HG03135 (cell line): ENCODE results near the gene LEMD2.

ENCODE experiments used
- ATAC-seq: cut with Tn5 transposase; IDR thresholded peaks from one replicate; pipeline ENCODE4 v1.9.1; 2021; ENCODE audit warnings: mild to moderate bottlenecking, moderate library complexity; ENCODE audit not compliant: unreplicated experiment

The LEMD2 gene

DNA sequence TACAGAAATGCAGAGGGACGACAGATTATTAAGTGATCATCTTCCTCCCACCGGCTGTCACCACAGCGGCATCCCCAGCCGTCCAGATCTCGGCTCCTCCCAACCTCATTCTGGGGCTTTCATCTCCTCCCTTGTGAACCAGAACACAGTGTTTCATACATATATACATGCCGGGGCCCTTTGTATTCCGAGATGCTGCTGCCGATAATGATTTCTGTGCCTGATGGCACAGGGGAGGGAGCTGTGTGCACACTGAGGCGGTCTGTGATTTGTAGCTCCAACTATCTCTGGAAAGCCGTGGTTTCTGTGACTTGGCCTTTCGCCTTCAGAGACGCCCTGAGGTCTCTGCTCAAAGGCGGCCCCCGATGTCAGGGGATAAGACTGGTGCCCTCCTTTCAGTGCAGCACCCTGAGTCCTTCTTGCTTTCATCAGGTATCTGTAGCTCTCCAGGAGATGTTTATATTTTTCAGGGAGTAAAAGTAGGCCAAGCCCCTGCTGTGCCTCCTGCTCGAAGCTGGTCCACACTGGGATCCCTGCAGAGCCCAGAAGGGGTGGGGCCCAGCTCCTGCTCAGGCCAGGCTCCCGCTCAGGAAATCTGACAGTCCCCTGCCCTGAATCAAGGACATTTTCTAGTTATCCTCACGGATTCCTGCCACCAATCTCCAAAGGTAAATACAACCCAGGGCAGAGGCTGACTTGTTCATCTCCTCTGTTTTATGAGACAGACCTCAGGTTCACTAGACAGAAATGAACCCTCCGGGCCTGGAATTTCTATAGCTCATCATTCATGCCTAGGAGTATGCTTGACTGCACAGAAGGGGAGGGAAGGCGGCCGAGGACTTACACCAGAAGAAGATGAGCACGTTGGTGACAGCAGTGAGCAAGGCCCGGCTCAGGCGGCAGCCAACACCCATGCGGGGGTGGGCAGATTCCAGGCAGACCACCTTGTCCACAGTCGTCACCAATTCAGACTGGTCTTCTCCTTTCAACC lies 11.2 kb downstream of the LEMD2 start:
- ATAC-seq = no peak

DNA sequence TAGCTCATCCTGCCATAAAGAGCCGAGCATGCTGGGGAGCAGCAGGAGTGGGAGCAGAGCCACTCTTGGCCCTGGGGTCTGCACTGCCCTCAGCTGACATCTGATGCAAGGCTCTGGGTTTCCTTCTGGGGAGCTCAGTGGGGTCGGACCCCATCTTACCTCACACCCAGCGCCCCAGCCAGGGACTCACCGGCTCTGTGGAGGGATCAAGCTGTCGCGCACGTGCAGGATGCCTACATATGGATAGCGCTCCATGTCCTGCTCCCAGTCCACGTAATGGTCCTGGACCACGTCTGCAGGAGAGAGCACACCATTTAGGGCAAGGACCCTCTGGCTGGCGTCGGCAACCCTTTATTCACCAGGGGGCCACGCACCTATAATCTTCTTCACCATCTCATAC lies 12.2 kb downstream of the LEMD2 start:
- no peak for ATAC-seq

DNA sequence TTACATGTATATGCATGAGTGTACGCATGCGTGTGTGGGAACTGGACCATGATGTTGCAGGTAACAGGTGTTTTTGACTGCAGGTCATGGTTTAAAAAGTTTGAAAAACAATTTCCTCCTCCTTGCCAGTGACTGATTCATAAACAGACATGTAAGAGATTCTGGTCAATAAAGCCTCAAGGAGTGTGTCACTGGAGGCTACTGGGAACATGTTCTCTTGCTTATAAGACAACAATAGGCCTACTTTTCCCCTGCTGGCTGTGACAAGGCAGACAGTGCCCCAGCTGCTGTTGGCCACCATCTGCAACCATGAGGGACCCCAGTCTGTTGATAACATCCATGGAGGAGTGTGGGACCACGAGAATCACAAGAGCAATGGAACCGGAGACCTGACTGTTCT lies 12.7 kb downstream of the LEMD2 start:
- ATAC-seq = no peak

DNA sequence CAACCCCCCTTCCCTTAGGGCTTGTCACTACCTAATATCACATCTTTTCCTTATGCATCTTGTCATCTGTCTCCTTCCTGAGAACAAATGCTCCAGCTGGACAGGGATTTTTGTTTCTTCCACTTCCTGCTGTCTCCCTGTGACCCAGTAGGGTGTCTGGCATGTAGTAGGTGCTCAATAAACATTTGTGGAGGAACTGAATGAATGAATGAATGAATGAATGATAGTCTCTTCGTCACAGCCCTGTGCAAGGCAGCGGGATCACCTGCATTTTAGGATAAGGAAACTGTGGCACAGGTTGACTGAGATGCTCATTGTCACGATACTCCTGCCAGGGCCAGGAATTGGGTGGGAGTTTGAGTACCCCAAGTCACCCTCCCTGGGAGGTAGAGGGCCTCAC lies 14.2 kb downstream of the LEMD2 start:
- ATAC-seq = no peak

DNA sequence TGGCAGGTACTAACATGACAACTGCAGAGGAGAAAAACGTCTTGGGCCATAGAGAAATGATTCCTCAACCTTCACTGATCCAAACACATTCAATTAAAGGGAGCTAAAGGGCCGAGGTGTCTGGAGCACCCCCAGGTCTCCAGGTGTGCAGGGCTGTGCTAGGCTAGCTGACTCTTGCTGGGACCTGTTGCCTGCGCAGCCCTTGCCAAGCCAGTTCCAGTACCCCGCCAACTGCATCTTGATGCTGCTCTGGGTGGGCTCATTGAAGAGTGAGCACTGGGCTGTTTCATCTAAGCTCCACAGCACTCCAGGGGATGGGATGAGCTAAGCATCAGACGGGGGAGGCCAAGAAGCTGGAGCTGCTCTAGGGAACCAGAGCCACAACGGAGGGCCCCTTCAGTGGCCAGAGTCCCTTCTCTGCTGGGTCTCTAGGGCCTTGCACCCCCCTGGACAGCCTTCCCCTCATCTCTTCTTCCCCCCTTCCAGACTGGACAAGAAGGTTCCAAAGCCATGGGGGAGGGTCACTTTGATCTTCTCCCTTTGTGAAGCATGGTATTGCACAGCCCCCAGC lies 15.9 kb downstream of the LEMD2 start:
- ATAC-seq = no peak

DNA sequence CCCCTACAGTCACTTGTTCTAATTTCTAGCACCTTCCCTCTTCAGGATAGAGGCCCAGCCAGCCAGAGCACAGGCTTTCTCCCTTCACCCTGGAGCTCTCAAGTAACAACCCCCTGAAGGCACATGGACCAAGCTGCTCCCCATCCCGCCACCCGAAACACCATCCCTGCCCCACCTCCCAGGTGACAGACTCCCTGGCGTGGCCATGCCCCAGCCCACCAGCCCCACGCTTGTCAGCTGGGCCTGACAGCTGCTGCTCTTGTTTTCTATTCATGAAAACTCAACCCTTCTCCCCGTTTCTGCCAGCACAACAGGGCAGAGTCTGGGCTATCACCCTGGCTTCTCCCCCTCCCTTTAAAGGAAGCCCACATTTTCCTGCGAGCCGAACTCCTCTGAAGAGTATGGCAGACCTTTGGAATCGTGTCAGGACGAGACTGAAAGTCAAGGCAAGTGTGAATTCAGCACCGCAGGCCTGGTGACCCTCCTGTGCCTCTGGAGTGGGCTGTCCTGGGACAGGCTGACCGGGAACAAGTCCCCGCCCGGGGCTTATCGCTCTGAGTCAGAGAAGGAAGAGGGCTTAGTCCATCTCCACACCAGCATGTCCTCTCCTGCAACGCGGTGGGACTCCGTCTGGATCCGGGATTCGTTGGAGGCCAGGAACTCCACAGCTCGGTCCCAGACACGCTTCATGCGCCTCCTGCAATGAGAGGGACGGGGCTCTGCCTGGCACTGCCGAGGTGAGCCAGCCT lies 16.7 kb downstream of the LEMD2 start:
- no peak for ATAC-seq

DNA sequence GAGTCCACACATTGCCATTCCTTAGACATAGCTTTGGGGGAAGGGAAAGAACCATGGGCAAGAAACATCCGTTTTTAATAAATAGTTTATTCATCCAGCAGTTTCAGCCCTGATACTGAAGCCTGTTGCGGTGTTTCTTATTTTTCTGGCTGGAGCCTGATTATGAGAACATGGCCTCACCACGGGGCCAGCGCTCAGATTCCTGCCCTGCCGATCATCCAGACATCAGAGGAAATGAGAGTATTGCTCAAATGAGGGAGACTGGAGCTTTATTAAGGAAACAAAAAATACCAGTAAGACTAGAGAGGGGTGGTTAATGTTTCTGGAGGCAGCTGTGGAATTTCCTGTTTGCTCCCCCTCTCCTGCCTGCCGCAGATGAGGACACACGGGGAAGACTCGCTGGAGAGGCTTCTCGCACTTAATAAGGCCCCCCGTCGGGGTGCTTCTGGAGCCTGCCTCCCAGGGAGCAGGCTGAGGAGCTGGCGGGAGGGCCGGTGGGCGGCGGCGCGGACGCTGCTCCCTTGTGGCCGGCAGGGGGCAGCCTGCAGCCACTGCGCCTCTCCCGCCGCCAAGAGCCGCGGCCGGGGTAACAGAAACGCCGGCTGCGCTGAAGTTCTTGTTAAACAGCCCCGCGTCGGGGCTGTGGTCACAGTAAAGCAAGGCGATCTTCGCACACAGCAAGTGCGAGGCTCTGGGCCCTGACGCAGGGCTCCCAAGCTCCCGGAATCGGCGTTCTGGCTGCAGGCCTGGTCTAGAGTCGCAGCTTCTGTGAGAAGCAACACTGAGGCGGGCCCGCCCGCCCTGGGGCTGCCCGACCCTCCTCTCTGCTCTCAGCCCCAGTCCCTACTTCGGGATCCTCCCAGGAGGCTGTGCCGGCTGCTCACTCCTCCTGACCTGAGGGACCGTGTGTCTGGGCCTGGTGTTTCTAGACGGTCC lies 17.5 kb downstream of the LEMD2 start:
- ATAC-seq = no peak

DNA sequence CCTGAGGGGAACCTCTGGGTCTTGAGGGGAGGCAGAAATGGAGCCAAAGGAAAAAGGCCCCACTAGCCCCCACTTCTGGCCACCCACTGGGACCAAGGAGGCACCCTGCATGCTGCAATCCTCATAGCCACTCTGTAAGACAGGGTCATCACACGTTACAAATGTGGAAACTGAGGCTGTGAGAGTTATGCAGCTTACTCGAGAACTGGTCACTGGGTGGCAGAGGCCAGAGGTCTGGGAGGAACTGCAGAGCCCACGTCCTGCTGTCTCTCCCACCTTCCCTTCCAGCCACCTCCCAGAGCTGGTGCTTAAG lies 18.1 kb downstream of the LEMD2 start:
- no peak for ATAC-seq

DNA sequence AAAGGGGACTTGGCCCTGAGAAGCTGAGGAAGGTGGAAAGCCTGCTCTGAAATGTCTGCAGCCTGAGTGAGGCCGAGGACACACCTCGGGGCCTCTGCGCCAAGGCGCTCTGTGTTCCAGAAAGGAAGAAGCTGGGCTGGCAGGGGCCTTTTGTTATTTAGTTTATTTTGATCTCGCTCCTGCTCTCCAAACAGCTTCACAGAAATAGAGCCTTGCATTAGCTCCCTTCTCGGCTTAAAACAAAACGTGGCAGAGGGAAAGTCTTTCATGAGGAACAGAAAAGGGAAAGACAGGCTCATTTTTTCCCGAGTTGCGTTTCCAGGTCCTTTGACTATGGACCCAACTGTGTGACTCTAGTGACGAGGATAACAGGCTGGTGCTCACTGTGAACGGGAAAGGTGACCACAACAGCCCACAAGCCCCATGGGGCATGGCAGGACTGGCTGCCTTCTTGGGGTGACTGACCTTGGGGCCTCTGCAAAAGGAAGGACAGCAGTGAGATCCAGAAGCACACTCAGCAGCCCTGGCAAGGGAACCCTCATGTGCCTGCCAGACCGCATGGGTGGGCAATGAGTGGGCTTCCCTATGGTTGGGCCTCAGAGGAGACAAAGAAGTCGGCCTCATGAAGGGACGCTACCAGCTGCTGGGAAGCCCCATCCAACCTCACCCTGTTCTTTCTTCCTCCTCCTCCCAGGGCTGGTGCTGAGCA lies 18.7 kb downstream of the LEMD2 start:
- ATAC-seq = no peak

DNA sequence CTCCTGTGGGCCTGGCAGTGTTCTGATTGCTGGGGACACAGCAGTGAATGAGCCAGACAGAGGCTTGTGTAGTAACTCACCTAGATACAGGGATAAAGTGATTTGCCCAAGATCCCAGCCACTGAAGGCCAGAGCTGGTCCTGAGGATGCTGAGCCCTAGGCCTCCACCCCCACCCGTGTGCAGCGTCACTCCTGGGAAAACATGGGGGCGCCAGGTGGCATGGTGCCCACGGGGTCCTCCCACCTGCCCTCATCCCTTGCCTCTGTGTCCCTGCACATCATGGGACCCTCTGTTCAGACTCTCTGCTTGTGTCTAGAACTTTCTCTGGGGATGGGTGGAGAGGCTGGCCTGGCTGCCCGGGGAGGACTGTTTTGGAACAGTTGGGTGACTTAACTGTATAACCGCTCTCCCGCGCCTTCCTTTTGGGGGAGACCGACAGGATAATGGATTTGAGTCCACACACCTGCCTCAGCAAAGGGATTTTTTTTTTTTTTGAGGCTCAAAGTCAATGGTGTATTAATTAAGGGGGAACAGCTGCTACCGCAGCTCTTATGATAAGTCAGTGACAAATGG lies 19.6 kb downstream of the LEMD2 start:
- no peak for ATAC-seq

DNA sequence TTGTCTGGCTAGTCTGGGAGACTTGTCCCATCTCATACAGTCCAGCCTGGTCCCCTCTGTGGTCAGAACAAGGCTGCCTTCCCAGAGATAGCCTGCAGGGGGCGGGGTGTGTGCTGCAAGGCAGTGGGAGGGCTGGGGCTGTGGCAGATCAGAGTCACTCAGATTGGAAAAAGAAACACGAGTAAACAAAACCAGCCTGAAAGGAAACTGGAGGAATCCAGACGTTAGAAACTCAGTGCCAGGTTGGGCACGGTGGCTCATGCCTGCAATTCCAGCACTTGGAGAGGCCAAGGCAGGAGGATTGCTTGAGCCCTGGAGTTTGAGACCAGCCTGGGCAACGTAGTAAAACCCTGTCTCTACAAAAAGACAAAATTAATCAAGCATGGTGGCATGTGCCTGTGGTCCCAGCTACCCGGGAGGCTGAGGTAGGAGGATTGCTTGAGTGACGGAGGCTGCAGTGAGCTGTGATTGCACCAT lies 20.2 kb downstream of the LEMD2 start:
- no peak for ATAC-seq

DNA sequence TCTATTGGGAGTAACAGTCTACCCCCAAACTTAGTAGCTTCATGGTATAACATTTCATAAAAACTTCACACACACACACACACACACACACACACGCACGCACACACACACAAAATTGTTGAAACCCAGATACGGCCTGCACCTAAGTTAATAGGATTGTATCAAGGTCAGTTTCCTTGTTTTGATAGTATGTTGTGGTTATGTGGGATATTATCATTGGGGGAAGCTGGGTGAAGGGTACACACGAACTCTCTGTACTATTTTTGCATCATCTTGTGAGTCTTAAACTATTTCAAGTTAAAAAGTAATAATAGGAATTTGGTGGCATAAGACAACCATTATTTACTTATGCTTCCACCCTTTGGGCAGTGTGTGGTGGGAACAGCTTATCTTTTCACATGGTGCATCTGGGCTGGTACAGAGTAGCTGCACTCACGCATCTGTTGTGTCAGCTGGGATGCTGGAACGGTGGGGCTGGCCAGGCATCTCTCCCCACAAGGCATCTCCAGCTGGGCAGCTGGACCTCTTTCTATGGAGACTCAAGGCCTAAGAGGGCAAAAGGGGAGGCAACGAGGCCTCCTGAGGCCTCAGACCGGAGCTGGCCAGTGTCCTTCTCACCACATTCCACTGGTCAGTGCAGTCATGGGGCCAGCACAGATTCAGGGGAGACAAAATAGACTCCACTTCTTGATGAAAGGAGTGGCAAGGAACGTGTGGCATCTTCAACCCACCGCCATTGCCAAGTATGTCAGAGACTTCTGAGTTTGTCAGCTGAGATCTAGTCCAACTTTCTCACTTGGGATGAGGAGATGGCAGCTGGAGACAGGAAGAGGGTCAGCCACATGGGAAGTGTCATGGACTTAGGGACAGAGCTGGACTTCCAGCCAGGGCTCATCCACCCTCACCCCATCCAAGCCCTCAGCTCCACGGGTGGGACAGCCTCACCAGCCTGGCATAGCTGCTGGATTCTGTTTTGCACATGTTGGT lies 21.7 kb downstream of the LEMD2 start:
- no peak for ATAC-seq

DNA sequence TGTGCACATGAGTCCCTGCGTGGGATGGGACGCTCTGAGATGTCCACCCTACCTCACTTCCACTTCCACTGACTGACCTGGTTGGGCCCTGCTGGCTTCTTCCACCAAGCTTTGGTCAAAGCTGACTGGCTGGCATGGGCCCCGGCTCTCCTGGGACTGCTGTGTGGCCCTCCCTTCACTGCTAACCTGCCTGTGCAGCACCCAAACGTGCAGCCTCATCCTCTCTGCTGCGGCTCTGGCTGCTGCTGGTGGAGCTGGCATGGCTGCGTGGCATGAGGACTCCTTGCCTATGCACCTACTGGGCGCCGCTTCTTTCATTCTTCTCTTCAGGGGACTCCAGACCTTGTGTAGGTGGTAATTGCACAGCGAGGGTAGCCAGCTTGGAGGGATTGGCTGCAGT lies 23.6 kb downstream of the LEMD2 start:
- no peak for ATAC-seq

DNA sequence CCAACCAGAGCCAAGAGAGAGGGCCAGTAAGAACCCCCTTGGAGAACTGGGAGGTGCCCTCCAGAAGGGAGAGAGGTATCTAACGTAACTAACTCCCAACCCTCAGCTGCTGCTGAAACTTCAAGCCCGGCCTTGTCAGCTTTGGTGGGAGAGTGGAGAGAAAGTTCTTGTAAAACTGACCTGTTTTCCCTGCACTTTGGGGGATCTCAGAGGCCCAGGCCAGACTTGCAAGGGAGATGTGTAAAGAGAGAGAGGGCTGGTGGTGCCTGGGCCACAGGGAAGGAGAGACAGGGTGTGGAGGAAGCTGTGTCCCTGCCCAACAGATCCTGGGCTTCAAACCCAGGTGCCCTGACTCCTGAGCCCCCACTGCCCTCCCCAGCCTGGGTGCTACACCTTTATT lies 24.9 kb downstream of the LEMD2 start:
- ATAC-seq = no peak

DNA sequence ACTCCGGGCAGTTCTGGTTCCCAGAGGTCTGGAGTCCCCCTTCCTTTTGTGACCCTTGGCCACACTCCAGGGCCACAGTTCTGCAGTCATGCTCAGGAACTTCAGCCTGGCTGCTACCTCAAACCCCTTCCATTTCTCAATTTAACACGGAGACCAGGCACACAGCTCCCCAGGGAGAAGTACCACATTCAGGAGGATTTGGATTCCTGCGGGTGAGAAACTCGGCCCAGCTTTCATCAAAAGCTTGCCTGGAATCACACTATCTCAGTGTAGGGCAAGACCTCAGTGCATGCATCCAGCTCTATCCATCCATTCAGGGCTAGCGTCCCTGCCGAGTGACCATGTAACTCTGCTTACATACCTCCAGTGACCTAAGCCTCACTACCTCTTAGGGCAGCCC lies 25.4 kb downstream of the LEMD2 start:
- no peak for ATAC-seq

DNA sequence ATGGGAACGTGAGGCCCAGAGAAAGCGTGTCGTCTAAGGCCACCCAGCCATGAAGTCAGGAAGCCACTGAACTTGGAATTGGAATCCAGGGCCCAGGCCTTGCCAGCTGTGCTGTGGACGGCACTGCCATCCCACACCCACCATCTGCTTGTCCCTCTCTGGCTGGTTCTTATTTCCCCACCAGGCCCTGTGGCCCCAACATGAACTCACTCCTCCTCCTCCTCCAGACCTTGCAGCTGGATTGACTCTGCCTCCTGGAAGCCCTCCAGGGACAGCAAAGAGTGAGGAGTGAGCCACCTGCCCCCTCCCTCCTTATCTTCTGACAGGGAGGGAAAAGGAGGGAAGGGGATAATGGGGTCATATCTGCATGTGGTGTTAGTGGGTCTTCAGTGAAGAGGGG lies 26.2 kb downstream of the LEMD2 start:
- ATAC-seq = no peak

DNA sequence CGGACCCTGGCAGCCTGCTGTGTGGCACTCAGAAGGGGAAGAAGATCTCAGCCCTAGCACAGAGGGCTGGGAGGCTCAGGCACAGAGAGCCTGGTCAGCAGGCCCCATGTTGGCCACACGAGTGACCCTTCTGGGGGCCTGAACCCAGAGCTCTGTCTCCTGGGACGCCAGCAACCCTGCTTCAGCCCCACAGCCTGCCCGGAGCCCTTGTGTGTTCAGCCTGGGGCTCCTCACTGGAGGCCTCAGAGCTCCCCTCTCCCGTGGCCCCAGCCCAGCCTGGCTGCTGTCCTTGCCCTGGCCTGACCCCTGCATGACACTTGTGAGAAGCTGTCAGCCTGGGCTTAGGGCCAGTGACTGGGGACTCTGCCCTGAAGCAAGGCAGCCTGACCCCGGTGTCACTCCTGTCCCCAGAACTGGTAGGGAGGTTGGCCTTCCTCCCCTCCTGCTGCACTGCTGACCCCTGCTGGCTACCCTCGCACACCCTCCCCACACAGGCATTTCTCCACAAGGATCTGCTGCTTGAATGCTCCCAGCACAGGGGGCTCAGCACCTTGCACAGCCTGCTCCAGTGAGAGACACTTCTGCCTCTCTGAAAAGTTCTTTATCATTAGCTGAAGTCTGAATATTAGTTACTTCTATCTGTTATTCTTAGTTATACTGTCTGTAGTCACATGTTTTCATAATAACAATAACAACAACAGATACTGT lies 26.9 kb downstream of the LEMD2 start:
- no peak for ATAC-seq

DNA sequence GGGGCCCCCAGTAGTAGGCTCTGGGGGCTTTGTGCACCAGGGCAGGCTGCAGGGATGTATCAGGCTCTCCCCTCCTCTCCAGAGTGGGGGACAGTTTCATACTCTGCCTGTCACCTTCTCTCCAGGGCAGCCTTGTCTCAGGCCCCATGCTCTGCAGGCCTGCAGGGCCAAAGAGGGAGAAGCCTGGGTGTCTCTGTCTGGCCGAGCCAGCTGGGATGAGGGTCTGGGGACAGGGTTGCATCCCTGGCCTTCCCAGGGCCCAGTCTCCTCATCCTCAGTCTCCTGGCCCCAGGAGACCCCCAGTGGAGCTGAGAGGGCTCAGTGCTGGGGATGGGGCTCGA lies 27.4 kb downstream of the LEMD2 start:
- ATAC-seq = no peak
